ENCODE results near the gene ZBED4.

Gene ZBED4

DNA sequence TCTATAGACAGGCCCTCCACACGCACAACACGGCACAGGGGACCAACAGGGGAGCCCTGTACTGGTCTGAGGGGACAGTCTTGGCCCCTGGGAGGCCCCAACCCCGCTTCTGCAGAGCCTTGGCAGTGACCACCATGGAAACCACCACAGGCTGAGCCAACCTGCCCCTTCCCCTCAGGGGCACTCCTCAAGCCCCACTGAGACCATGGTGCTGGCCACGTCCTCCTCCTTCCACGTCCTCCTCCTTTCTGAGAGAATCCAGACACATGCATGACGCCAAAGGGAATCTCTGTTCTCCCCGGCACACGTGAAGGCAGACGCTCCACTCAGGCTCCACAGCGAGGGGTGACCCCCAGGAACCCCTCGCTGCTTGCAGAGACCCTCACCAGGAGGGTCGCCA, 28.7 kb upstream of the ZBED4 start:
- TF ChIP-seq CTCF (IDR thresholded peaks at IDR 0.05): no peak

DNA sequence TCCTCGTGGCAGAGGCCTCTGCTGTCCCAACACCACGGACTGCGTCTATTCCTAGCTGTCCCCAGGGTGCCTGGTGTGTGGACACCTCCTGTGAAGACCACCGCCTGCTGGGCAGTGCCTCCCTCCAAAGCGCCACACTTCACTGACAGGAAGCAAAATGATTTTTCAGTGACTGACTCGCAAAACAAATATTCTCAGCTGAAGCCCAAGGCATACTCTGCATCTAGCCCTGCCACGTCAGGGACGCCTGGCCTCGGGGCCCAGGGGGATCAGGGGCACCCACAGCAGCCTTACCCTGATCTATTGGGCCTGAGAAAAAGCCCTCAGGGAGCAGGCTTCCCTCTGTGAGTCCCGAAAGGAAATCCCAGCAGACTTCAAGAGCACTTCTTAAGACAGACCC, 28.2 kb upstream of the ZBED4 start:
- no peak for TF ChIP-seq CTCF (IDR thresholded peaks at IDR 0.05)

GRCh38 chr22:49825944-49826602, 27.6 kb upstream of the ZBED4 start:
- TF ChIP-seq CTCF (IDR thresholded peaks at IDR 0.05): no peak

DNA sequence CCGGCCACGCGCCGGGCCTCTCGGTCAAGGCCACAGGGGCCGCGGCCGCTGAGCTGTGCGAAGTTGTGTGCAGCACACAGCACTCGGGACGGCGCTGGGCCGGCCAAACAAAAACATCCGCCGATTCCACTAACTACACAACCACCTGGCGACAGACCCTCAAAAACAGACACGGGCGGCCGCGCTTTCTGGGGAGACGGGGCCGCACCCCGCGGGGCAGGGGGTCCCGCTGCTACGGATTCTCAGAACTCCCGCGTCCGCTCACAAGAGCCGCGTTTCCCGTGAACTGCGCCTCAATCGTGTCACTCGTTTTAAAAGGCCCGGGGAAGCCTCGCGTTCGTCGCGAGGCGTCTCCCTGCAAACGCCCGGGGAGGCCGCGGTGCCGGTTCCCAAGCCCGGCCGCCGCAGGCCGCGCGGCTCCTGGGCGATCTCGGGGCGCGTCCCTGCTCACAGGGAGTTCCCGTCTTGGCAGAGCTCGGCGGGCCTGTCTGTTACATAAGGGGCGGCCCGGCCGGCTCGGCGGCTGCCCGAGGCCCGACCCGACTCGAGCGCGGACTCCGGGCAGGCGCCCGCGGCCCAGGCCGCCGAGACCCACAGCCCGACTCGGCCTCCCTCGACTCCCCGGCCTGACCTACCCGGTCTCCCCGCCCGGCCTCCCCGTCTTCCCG, 26.9 kb upstream of the ZBED4 start:
- no peak for TF ChIP-seq CTCF (IDR thresholded peaks at IDR 0.05)

DNA sequence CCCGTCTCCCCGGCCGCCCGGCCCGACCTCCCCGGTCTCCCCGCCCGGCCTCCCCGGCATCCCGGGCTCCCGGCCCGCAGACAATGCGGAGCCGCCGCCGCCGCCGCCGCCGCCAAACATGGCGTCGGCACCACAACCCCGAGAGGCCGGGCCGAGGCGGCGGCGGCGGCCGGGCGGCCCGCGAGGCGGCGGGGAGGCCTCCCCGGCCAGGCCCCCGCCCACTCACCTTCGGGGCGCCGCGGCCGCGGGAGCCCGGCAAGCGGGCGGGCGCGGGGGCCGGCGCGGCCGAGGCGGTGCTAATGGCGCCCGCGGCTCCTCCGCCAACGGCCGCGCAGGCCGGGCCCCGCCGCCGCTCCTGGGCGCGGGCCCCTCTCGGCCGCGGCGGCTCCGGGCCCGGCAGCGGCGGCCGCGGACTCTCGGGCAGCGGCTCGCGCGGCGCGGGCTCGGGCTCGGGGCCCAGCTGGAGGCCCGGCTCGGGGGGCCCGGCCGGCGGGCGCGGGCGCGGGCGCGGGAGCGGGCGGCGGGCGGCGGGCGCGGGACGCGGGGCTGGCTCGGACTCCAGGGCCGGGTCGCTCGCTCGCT, 26.3 kb upstream of the ZBED4 start:
- no peak for TF ChIP-seq CTCF (IDR thresholded peaks at IDR 0.05)

DNA sequence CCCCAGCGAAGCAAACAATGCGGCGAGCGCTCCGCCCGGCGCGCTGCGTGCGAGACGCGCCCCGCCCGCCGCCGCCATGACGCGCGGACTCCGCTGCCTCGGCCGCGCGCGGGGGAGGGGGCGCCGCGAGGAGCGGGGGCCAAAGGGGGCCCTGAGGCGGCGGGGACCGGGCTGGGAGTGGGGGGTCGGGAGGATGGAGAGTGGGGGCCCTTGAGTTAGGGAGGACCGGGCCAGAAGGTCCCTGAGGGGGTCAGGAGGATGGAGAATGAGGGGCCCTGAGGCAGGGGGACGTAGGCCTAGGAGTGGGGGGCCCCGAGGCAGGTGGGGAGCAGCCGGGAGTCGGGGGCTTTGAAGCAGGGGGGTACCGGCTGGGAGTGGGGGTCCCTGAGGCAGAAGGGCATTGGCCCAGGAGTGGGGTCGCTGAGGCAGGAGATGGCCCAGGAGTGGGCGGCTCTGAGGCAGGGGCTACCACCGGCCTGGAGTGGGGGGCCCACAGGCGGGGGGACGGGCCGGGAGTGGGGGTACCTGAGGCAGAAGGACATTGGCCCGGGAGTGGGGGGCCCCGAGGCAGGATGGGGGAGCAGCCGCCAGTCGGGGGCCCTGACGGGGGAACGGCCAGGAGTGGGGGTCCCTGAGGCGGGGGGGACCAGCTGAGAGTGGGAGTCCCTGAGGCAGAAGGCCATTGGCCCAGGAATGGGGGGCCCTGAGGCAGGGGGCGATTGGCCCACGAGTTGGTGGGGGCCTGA, 25.6 kb upstream of the ZBED4 start, which contains the start of gene BRD1:
BRD1 (minus strand) TSS at position 21 of the 746 bp plus-strand sequence. CDS start 3,556 bp downstream, outside the sequence.
- TF ChIP-seq CTCF (IDR thresholded peaks at IDR 0.05): no peak

GRCh38 chr22:49828599-49828965, 25.1 kb upstream of the ZBED4 start:
- TF ChIP-seq CTCF (IDR thresholded peaks at IDR 0.05): no peak
